Neural progenitor cell (in vitro differentiated cells): ENCODE data around the gene OR4D1. TPM values are rescaled to one million over a fixed set of nuclear protein-coding genes. Genes with fewer than 3 reads are reported as not detected.
A peak's percentile ranks its signal among the peaks of the same experiment; 100 is the strongest.

ENCODE experiments used
- DNase-seq: peaks from one replicate; pipeline ENCODE4 v3.0.0-alpha.2; 2016; ENCODE audit warnings: low spot score
- H2AFZ ChIP-seq: fragments of 200-600 bp; sonication (generic); replicated peaks from 2 replicates; pipeline ENCODE4 v1.6.1; 2016; ENCODE audit warnings: antibody characterized with exemption
- H3F3A ChIP-seq: fragments of 200-600 bp; sonication (generic); 2 replicates; pipeline ENCODE4 v1.6.1; 2016; ENCODE audit warnings: antibody characterized with exemption, low read depth
- H3K27ac ChIP-seq: fragments of 200-600 bp; sonication (generic); 2 replicates; pipeline ENCODE4 v1.5.1; 2016; ENCODE audit warnings: mild to moderate bottlenecking
- H3K27me3 ChIP-seq: fragments of 200-600 bp; sonication (generic); 2 replicates; pipeline ENCODE4 v1.6.1; 2016; ENCODE audit warnings: mild to moderate bottlenecking, moderate library complexity
- H3K36me3 ChIP-seq: fragments of 200-600 bp; sonication (generic); 2 replicates; pipeline ENCODE4 v1.5.1; 2016
- H3K4me1 ChIP-seq: fragments of 200-600 bp; sonication (generic); 2 replicates; pipeline ENCODE4 v1.6.1; 2016; ENCODE audit warnings: mixed run types
- H3K4me2 ChIP-seq: fragments of 200-600 bp; sonication (generic); 2 replicates; pipeline ENCODE4 v1.6.1; 2016
- H3K4me3 ChIP-seq: fragments of 200-600 bp; sonication (generic); 2 replicates; pipeline ENCODE4 v1.5.1; 2016
- H3K79me2 ChIP-seq: fragments of 200-600 bp; sonication (generic); 2 replicates; pipeline ENCODE4 v1.6.1; 2016; ENCODE audit warnings: low read depth
- H3K9ac ChIP-seq: fragments of 200-600 bp; sonication (generic); 2 replicates; pipeline ENCODE4 v1.6.1; 2016
- H3K9me3 ChIP-seq: fragments of 200-600 bp; sonication (generic); 2 replicates; pipeline ENCODE4 v1.5.1; 2016; ENCODE audit warnings: low read depth
- H4K20me1 ChIP-seq: fragments of 200-600 bp; sonication (generic); 2 replicates; pipeline ENCODE4 v1.6.1; 2016; ENCODE audit warnings: low read depth
- H3K27ac Mint-ChIP-seq: 3 replicates; pipeline ENCODE4 v1.8.0; 2021; ENCODE audit warnings: mixed read lengths
- H3K27me3 Mint-ChIP-seq: 2 replicates; pipeline ENCODE4 v1.8.0; 2022; ENCODE audit warnings: low read depth, mild to moderate bottlenecking, inconsistent platforms, moderate library complexity, mixed read lengths; ENCODE audit not compliant: insufficient read depth
- H3K36me3 Mint-ChIP-seq: 3 replicates; pipeline ENCODE4 v1.8.0; 2021; ENCODE audit warnings: mixed read lengths
- H3K4me1 Mint-ChIP-seq: 3 replicates; pipeline ENCODE4 v1.8.0; 2021; ENCODE audit warnings: mixed read lengths
- H3K4me3 Mint-ChIP-seq: 3 replicates; pipeline ENCODE4 v1.8.0; 2021; ENCODE audit warnings: mild to moderate bottlenecking, moderate library complexity, mixed read lengths
- H3K9me3 Mint-ChIP-seq: 3 replicates; pipeline ENCODE4 v1.8.0; 2020; ENCODE audit warnings: mixed read lengths
- CTCF ChIP-seq: fragments of 200-600 bp; sonication (generic); IDR thresholded peaks from 2 replicates; pipeline ENCODE4 v1.5.1; 2017; ENCODE audit warnings: antibody characterized with exemption, mild to moderate bottlenecking
- EZH2 ChIP-seq: fragments of 200-600 bp; sonication (generic); IDR thresholded peaks from 2 replicates; pipeline ENCODE4 v1.6.1; 2017; ENCODE audit warnings: antibody characterized with exemption, mild to moderate bottlenecking, moderate library complexity
- EZH2phosphoT487 ChIP-seq: fragments of 200-600 bp; sonication (generic); IDR thresholded peaks from 2 replicates; pipeline ENCODE4 v1.6.1; 2017; ENCODE audit warnings: antibody characterized with exemption
- total RNA-seq: library from RNA; depleted of rRNA; stranded (reverse); fragments of >200 nt; gene quantifications from 2 replicates; pipeline ENCODE4 v1.2.3, GENCODE V29; 2015; ENCODE audit warnings: low replicate concordance

Gene OR4D1
- total RNA-seq, 1 donor from 2014 or later, result 0.13 TPM

GRCh38 chr17:58166682-58167081 is 18.5 kb downstream of the OR4D1 start, which contains the start of gene OR4D2:
Gene OR4D2 (plus strand): TSS chr17:58166982. CDS start chr17:58169656, 2,674 bp downstream.
- Mint-ChIP-seq H3K27ac (no peak within 1 kb of the TSS), H3K4me1 (no peaks in the 10 kb centered on the region), H3K9me3 (no peaks in the 10 kb centered on the region), H3K36me3 (no peaks in the 10 kb centered on the region), H3K27me3 (peaks cover 6% of the 10 kb centered on the region), H3K4me3 (no peak within 1 kb of the TSS)
- no peak for DNase-seq
- no peaks in the 10 kb centered on the region for H3K79me2 ChIP-seq
- no peak within 1 kb of the TSS for H2AFZ ChIP-seq
- no peak within 1 kb of the TSS for H3K9ac ChIP-seq
- no peaks in the 10 kb centered on the region for H3F3A ChIP-seq
- no peak within 1 kb of the TSS for H3K27ac ChIP-seq
- H3K9me3 ChIP-seq, result no peaks in the 10 kb centered on the region
- H3K4me3 ChIP-seq, result no peak within 1 kb of the TSS
- H3K4me1 ChIP-seq, result no peaks in the 10 kb centered on the region
- no peak for TF ChIP-seq EZH2phosphoT487
- no peak for TF ChIP-seq EZH2
- no peak for TF ChIP-seq CTCF
- H3K36me3 ChIP-seq, result no peaks in the 10 kb centered on the region
- H4K20me1 ChIP-seq, result no peaks in the 10 kb centered on the region
- H3K4me2 ChIP-seq, result no peak within 1 kb of the TSS
- peaks cover 91% of the 10 kb centered on the region for H3K27me3 ChIP-seq

DNA sequence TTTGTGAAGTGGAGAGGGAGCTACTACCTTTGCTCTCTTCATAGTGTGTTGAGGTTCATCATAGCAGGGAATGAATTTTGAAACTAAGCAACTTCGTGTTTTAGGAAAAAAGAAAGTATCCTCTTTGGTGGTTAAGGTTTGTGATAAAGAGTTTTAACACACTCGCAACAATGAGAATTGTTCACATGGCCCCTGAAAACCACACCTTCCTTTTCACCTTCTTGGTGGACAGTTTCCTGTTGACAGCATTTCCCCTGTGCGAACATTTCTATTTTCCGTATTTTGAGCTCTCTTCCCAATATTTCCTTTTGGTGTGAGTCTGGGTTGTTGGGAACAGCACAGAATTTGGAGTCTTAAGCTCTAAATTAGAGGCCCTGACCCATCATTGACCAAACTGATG is 22.4 kb downstream of the OR4D1 start:
- Mint-ChIP-seq H3K9me3 (no peaks in the 10 kb centered on the region), H3K36me3 (no peaks in the 10 kb centered on the region), H3K27me3 (peaks cover 11% of the 10 kb centered on the region), H3K27ac (no peak overlapping the region), H3K4me1 (no peaks in the 10 kb centered on the region), H3K4me3 (no peak overlapping the region)
- peaks cover 79% of the 10 kb centered on the region for H3K27me3 ChIP-seq
- H3K4me2 ChIP-seq, result no peak overlapping the region
- no peaks in the 10 kb centered on the region for H3K79me2 ChIP-seq
- no peak overlapping the region for H3K9ac ChIP-seq
- no peak for DNase-seq
- no peaks in the 10 kb centered on the region for H3K4me1 ChIP-seq
- no peaks in the 10 kb centered on the region for H3K36me3 ChIP-seq
- TF ChIP-seq CTCF (no peak), EZH2 (no peak), EZH2phosphoT487 (no peak)
- no peaks in the 10 kb centered on the region for H4K20me1 ChIP-seq
- no peaks in the 10 kb centered on the region for H3F3A ChIP-seq
- H3K27ac ChIP-seq, result no peak overlapping the region
- no peaks in the 10 kb centered on the region for H3K9me3 ChIP-seq
- no peak overlapping the region for H3K4me3 ChIP-seq
- H2AFZ ChIP-seq, result no peak overlapping the region

DNA sequence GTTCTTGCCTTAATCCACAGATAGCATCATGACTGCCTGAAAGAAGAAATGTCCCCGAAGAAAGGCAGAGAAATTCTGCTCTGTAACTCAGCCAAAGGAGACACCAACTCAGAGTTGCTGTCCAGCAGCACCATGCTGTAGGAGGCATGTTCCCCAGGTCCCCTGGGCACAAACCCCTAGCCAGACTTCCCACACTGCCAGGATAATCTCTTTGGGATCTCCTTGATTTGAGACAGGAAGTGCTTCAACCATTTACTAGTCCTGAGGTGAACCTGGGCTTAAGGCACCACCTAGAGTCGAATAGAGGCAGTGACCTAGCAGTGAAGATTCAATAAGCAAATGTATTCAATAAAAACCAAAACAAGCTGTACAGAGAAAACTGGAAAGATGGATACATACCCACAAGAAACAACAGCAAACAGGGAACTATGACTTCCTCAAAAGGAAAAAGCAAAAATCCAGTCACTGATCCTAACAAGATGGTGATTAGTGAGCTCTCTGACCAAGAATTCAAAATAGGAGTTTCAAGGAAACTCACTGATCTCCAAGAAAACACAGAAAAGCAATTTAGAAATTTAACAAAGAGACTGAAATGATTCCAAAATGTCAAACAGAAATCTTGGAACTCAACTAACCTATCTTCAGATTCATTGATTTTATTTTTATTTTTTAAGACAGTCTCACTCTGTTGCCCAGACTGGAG is 24.3 kb downstream of the OR4D1 start:
- Histone ChIP-seq H2AFZ (no peak overlapping the region), H4K20me1 (peaks cover 12% of the 10 kb centered on the region), H3K9ac (no peak overlapping the region), H3K79me2 (no peaks in the 10 kb centered on the region), H3K4me3 (no peak overlapping the region), H3K27ac (no peak overlapping the region), H3K4me1 (no peaks in the 10 kb centered on the region), H3K9me3 (no peaks in the 10 kb centered on the region), H3F3A (no peaks in the 10 kb centered on the region), H3K36me3 (no peaks in the 10 kb centered on the region), H3K27me3 (peaks cover 60% of the 10 kb centered on the region), H3K4me2 (no peak overlapping the region)
- peak; percentile 64 for DNase-seq
- Mint-ChIP-seq H3K4me1 (no peaks in the 10 kb centered on the region), H3K36me3 (no peaks in the 10 kb centered on the region), H3K4me3 (no peak overlapping the region), H3K27ac (no peak overlapping the region), H3K9me3 (no peaks in the 10 kb centered on the region), H3K27me3 (peaks cover 10% of the 10 kb centered on the region)
- TF ChIP-seq EZH2phosphoT487 (no peak), CTCF (peak; percentile 60)
